HEK293 (cell line): ENCODE measurements around the gene CHST3.

Experiments
- CTCF ChIA-PET: fragments of 350-600 bp; formaldehyde crosslinking; extraction: SDS; loops from one replicate; lab custom pipeline; 2021; ENCODE audit warnings: antibody characterized with exemption; lab: Yijun Ruan, JAX
- POLR2A ChIA-PET: fragments of 300-600 bp; formaldehyde crosslinking; extraction: SDS; loops from one replicate; lab custom pipeline; 2020; ENCODE audit warnings: antibody characterized with exemption, inconsistent platforms; lab: Yijun Ruan, JAX
- H3K27ac ChIP-seq: fragments of 200-500 bp; sonication (Bioruptor generic); 2 replicates; pipeline ENCODE4 v1.5.1; 2014; ENCODE audit warnings: low read depth, low read length, control low read depth, inconsistent platforms; ENCODE audit errors: extremely low read depth
- H3K36me3 ChIP-seq, 2 experiments: fragments of 200-500 bp in 1 of 2; sonication (Bioruptor generic) in 1 of 2; 1 replicate in 1 of 2; 2 replicates in 1 of 2; pipeline ENCODE4 v1.5.1; 2014 to 2017; ENCODE audit warnings: inconsistent platforms in 2 of 2, low read length in 2 of 2; ENCODE audit not compliant: control insufficient read depth in 2 of 2, insufficient read depth in 1 of 2
- H3K4me1 ChIP-seq: fragments of 200-500 bp; sonication (Bioruptor generic); 2 replicates; pipeline ENCODE4 v1.5.1; 2014; ENCODE audit warnings: mild to moderate bottlenecking, low read length, inconsistent platforms; ENCODE audit not compliant: control insufficient read depth, insufficient read depth
- H3K4me3 ChIP-seq: 2 replicates; pipeline ENCODE4 v1.5.1; 2011; ENCODE audit warnings: low read depth, mild to moderate bottlenecking, control low read depth, low read length, moderate library complexity
- H3K9me3 ChIP-seq: fragments of 200-500 bp; sonication (Bioruptor generic); 2 replicates; pipeline ENCODE4 v1.5.1; 2014; ENCODE audit warnings: low read depth, low read length, inconsistent platforms; ENCODE audit not compliant: control insufficient read depth, insufficient read depth
- TCF7L2 ChIP-seq: IDR thresholded peaks from 2 replicates; pipeline ENCODE4 v1.6.1; 2011; ENCODE audit warnings: low read depth, mild to moderate bottlenecking, inconsistent platforms, low read length, moderate library complexity, borderline replicate concordance
- WT1 ChIP-seq: fragments of 450-650 bp; formaldehyde crosslinking; IDR thresholded peaks from 2 replicates; pipeline ENCODE4 v1.5.1; 2016; ENCODE audit warnings: missing biosample characterization, missing genetic modification characterization
- ZBTB17 ChIP-seq: fragments of 450-650 bp; formaldehyde crosslinking; IDR thresholded peaks from 2 replicates; pipeline ENCODE4 v1.5.1; 2016; ENCODE audit warnings: missing biosample characterization, missing genetic modification characterization
- ZBTB20 ChIP-seq: fragments of 450-650 bp; formaldehyde crosslinking; IDR thresholded peaks from 2 replicates; pipeline ENCODE4 v1.5.1; 2016; ENCODE audit warnings: missing biosample characterization, missing genetic modification characterization
- ZNF114 ChIP-seq: fragments of 450-650 bp; formaldehyde crosslinking; IDR thresholded peaks from 2 replicates; pipeline ENCODE4 v1.5.0; 2017; ENCODE audit warnings: missing biosample characterization, missing genetic modification characterization
- ZNF169 ChIP-seq: fragments of 450-650 bp; formaldehyde crosslinking; IDR thresholded peaks from 2 replicates; pipeline ENCODE4 v1.5.1; 2016; ENCODE audit warnings: missing biosample characterization, missing genetic modification characterization
- ZNF19 ChIP-seq: fragments of 450-650 bp; formaldehyde crosslinking; IDR thresholded peaks from 2 replicates; pipeline ENCODE4; 2016; ENCODE audit warnings: missing biosample characterization, missing genetic modification characterization, low read depth
- ZNF202 ChIP-seq: fragments of 450-650 bp; formaldehyde crosslinking; IDR thresholded peaks from 2 replicates; pipeline ENCODE4 v1.5.1; 2016; ENCODE audit warnings: missing biosample characterization, missing genetic modification characterization, borderline replicate concordance
- ZNF248 ChIP-seq: fragments of 450-650 bp; formaldehyde crosslinking; IDR thresholded peaks from 2 replicates; pipeline ENCODE4 v1.5.1; 2017; ENCODE audit warnings: missing biosample characterization, missing genetic modification characterization
- ZNF266 ChIP-seq: fragments of 450-650 bp; formaldehyde crosslinking; IDR thresholded peaks from 2 replicates; pipeline ENCODE4 v1.5.1; 2016; ENCODE audit warnings: missing biosample characterization, missing genetic modification characterization, low read depth
- ZNF510 ChIP-seq: fragments of 450-650 bp; formaldehyde crosslinking; IDR thresholded peaks from 2 replicates; pipeline ENCODE4 v1.5.1; 2018; ENCODE audit warnings: mild to moderate bottlenecking, missing genetic modification characterization, missing biosample characterization; ENCODE audit not compliant: insufficient replicate concordance
- ZNF544 ChIP-seq: fragments of 450-650 bp; formaldehyde crosslinking; IDR thresholded peaks from 2 replicates; pipeline ENCODE4 v1.5.0; 2017; ENCODE audit warnings: missing biosample characterization, missing genetic modification characterization
- ZNF548 ChIP-seq: fragments of 450-650 bp; formaldehyde crosslinking; IDR thresholded peaks from 2 replicates; pipeline ENCODE4 v1.5.1; 2016; ENCODE audit warnings: missing biosample characterization, missing genetic modification characterization
- ZNF585B ChIP-seq: fragments of 450-650 bp; formaldehyde crosslinking; IDR thresholded peaks from 2 replicates; pipeline ENCODE4 v1.5.1; 2016; ENCODE audit warnings: missing biosample characterization, missing genetic modification characterization
- ZNF623 ChIP-seq: fragments of 450-650 bp; formaldehyde crosslinking; IDR thresholded peaks from 2 replicates; pipeline ENCODE4 v1.5.1; 2016; ENCODE audit warnings: missing biosample characterization, missing genetic modification characterization
- ZNF660 ChIP-seq: fragments of 450-650 bp; IDR thresholded peaks from 2 replicates; pipeline ENCODE4 v1.5.1; 2018; ENCODE audit warnings: missing biosample characterization, mild to moderate bottlenecking, missing genetic modification characterization
- ZNF707 ChIP-seq: fragments of 450-650 bp; formaldehyde crosslinking; IDR thresholded peaks from 2 replicates; pipeline ENCODE4 v1.5.1; 2016; ENCODE audit warnings: missing biosample characterization, missing genetic modification characterization
- TF ChIP-seq, protein P1 (sequence below): fragments of 450-650 bp; formaldehyde crosslinking; IDR thresholded peaks from 2 replicates; pipeline ENCODE4 v1.5.1; 2016; ENCODE audit warnings: missing biosample characterization, missing genetic modification characterization, borderline replicate concordance

CHST3 gene

DNA sequence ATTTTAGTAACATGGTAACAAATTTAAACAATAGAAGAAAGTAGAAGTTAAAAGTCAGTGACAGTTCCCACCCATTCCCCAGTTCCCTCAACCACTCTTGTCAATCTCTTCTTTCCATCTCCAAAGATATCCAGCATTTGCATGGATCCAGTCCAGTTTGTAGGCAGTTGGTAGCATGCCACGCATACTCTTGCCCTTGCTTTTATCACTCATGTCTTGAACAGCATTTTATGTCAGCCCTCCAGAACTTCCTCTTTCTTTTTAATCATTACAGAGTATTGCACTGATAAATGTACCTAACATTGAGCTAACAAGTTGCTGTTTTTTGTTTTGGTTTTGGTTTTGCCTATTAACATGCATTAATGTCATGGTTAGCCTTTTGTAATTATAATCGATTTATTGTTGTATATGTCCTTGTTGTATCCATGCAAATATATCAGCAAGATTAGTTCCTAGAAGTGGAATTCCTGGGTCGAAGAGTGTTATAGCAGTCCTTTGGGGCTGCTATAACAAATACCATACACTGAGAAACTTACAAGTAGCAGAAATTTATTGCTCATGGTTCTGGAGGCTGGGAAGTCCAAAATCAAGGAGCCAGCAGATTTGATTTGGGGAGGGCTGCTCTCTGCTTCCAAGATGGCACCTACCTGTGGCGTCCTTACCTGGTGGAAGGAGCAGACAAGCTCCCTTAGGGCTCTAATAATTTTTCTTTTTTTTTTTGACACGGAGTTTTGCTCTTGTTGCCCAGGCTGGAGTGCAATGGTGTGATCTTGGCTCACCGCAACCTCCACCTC lies 25.7 kb downstream of the CHST3 start:
- POLR2A ChIA-PET, result no interaction called here
- no peaks in the 10 kb centered on the region for H3K9me3 ChIP-seq
- H3K4me3 ChIP-seq, result no peak overlapping the region
- H3K27ac ChIP-seq, result no peak overlapping the region
- CTCF ChIA-PET, result interaction anchor here (0.6 to 1.2 kb wide), 2 partner anchors 34 to 93 kb away, joined by 3 to 4 read pairs; no protein-coding TSS in a partner anchor
- H3K4me1 ChIP-seq, result no peaks in the 10 kb centered on the region
- peaks cover 0 to 2% of the 10 kb centered on the region in 2 experiments; a peak in 1 of 3 replicates for H3K36me3 ChIP-seq
- TF ChIP-seq ZNF114 (no peak), ZNF202 (no peak), ZNF510 (no peak), ZBTB17 (tag by site-specific recombination) (no peak), ZNF660 (tag by site-specific recombination) (no peak), ZBTB20 (tag by site-specific recombination) (no peak), ZNF585B (tag by site-specific recombination) (no peak), ZNF548 (tag by site-specific recombination) (no peak), WT1 (no peak)
- TF ChIP-seq, protein P1, sequence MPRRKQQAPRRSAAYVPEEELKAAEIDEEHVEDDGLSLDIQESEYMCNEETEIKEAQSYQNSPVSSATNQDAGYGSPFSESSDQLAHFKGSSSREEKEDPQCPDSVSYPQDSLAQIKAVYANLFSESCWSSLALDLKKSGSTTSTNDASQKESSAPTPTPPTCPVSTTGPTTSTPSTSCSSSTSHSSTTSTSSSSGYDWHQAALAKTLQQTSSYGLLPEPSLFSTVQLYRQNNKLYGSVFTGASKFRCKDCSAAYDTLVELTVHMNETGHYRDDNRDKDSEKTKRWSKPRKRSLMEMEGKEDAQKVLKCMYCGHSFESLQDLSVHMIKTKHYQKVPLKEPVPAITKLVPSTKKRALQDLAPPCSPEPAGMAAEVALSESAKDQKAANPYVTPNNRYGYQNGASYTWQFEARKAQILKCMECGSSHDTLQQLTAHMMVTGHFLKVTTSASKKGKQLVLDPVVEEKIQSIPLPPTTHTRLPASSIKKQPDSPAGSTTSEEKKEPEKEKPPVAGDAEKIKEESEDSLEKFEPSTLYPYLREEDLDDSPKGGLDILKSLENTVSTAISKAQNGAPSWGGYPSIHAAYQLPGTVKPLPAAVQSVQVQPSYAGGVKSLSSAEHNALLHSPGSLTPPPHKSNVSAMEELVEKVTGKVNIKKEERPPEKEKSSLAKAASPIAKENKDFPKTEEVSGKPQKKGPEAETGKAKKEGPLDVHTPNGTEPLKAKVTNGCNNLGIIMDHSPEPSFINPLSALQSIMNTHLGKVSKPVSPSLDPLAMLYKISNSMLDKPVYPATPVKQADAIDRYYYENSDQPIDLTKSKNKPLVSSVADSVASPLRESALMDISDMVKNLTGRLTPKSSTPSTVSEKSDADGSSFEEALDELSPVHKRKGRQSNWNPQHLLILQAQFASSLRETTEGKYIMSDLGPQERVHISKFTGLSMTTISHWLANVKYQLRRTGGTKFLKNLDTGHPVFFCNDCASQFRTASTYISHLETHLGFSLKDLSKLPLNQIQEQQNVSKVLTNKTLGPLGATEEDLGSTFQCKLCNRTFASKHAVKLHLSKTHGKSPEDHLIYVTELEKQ (tag by site-specific recombination), result no peak

DNA sequence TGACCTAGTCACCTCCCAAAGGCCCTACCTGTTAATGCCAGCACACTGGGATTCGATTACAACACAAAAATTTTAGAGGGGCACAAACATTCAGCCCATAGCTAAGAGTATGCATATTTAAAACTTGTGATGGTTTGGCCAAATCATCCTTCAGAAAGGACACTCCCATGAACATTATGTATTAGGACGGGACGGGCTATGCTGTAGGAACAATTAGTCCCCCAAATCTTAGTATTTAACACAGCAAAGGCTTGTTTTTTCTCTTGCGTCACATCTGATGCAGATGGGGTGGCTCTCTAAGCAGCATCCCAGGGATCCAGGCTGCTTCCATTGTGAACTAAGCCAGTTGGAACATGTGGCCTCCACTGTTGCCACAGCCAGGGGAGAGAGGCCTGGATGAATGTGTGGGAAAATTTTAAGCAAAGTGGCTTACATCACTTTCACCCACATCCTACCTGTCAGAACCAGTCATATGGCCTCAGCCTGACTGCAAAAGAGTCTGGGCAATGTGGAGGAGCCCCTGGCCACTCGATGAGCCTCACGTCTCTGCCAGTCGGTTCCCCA lies 26.6 kb downstream of the CHST3 start:
- ChIA-PET POLR2A (no interaction called here), CTCF (interaction anchor here (1.2 kb wide), 1 partner anchor 35 kb away, joined by 4 read pairs; no protein-coding TSS in a partner anchor)

DNA sequence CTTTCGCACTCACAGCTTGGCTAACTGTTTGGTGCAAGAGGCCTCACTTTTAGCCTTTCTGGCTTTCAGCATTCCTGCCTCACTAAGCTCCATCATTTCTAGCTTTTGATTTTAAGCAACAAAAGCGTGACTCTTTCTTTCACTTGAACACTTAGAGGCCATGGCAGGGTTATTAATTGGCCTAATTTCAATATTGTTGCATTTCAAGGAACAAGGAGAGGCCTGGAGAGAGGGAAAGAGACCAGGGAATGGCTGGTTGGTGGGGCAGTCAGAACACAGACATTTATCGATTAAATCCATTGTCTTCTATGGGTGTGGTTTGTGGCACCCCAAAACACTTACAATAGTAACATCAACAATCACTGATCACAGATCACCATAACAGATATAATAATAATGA lies 31.3 kb downstream of the CHST3 start:
- no peak for TF ChIP-seq ZNF266 (tag by site-specific recombination)
- no peak for TF ChIP-seq ZNF510
- no peak for TF ChIP-seq ZNF544 (tag by site-specific recombination)
- no peak for TF ChIP-seq ZNF707 (tag by site-specific recombination)
- no peak for TF ChIP-seq ZNF169 (tag by site-specific recombination)
- POLR2A ChIA-PET, result no interaction called here

More for the DNA sequence above, 26.6 kb downstream of the CHST3 start:
- TF ChIP-seq ZNF248 (tag by site-specific recombination) (no peak), TCF7L2 (no peak), ZNF623 (tag by site-specific recombination) (no peak), ZNF19 (tag by site-specific recombination) (no peak)
- no peaks in the 10 kb centered on the region for H3K4me1 ChIP-seq
- H3K27ac ChIP-seq, result no peak overlapping the region
- peaks cover 0 to 2% of the 10 kb centered on the region in 2 experiments; a peak in 1 of 3 replicates for H3K36me3 ChIP-seq
- H3K4me3 ChIP-seq, result no peak overlapping the region
- no peaks in the 10 kb centered on the region for H3K9me3 ChIP-seq

More for the DNA sequence above, 31.3 kb downstream of the CHST3 start:
- Histone ChIP-seq H3K27ac (no peak overlapping the region), H3K36me3 (no peaks in the 10 kb centered on the region), H3K4me3 (no peak overlapping the region), H3K4me1 (peaks cover 12% of the 10 kb centered on the region), H3K9me3 (no peaks in the 10 kb centered on the region)
- CTCF ChIA-PET, result interaction anchor here (0.6 to 1.5 kb wide), 4 partner anchors 11 to 100 kb away, joined by 3 to 4 read pairs (median 4); no protein-coding TSS in a partner anchor
